ENCODE data around the gene C8A. TPM values are rescaled to one million over a fixed set of nuclear protein-coding genes. Genes with fewer than 3 reads are reported as not detected.

Gene C8A
- total RNA-seq, 1 donor from 2014 or later: not detected

DNA sequence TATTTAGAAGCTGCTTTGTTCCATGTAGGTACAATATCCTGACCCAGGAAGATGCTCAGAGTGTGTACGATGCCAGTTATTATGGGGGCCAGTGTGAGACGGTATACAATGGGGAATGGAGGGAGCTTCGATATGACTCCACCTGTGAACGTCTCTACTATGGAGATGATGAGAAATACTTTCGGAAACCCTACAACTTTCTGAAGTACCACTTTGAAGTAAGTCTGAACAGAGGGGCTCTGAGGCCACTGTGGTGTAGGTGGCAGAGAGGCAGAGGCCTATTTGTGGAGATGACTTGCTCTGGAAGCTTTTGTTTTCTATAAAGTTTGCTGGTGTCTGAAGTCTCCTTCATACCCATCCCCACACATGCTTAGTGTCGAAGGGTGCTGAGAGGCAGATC, 26.8 kb downstream of the C8A start:
- intact Hi-C loops (cut with micrococcal nuclease): no loop called here
- H3K27ac ChIP-seq (replicated peaks): no peak overlapping the region
- no peaks in the 10 kb centered on the region for H3K9me3 ChIP-seq (replicated peaks)
- H3K36me3 ChIP-seq: no peaks in the 10 kb centered on the region
- no peak for DNase-seq
- H3K4me3 ChIP-seq: no peak overlapping the region
- no peaks in the 10 kb centered on the region for H3K27me3 ChIP-seq (ENCODE audit: low read depth)
- TF ChIP-seq, protein P1, sequence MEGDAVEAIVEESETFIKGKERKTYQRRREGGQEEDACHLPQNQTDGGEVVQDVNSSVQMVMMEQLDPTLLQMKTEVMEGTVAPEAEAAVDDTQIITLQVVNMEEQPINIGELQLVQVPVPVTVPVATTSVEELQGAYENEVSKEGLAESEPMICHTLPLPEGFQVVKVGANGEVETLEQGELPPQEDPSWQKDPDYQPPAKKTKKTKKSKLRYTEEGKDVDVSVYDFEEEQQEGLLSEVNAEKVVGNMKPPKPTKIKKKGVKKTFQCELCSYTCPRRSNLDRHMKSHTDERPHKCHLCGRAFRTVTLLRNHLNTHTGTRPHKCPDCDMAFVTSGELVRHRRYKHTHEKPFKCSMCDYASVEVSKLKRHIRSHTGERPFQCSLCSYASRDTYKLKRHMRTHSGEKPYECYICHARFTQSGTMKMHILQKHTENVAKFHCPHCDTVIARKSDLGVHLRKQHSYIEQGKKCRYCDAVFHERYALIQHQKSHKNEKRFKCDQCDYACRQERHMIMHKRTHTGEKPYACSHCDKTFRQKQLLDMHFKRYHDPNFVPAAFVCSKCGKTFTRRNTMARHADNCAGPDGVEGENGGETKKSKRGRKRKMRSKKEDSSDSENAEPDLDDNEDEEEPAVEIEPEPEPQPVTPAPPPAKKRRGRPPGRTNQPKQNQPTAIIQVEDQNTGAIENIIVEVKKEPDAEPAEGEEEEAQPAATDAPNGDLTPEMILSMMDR (IDR thresholded peaks at IDR 0.05; ENCODE audit: borderline replicate concordance): no peak
- H3K4me1 ChIP-seq: no peaks in the 10 kb centered on the region

DNA sequence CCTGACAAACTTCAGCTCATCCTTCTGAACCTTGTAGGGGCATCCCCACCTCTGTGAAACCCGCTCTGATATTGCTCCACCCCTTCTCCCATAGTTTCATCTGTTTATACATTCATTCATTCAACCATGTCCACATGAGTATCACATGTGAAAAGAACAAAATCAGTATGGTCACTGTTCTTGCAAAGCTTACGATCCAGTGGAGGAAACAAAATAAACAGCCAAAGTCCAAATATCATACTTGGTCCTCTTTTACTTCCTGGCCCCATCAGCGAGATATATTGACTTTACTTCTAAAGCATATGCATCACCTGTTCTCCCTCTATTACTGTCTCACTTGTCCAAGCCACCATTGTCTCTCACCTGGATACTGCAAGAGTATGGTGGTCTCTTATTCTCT, 35.6 kb downstream of the C8A start:
- Histone ChIP-seq H3K36me3 (no peaks in the 10 kb centered on the region), H3K4me3 (no peak overlapping the region), H3K27me3 (ENCODE audit: low read depth) (no peaks in the 10 kb centered on the region), H3K4me1 (no peaks in the 10 kb centered on the region), H3K9me3 (replicated peaks) (no peaks in the 10 kb centered on the region), H3K27ac (replicated peaks) (no peak overlapping the region)
- intact Hi-C loops (cut with micrococcal nuclease): no loop called here
- DNase-seq: no peak
- TF ChIP-seq, protein P1 (IDR thresholded peaks at IDR 0.05; ENCODE audit: borderline replicate concordance): no peak

DNA sequence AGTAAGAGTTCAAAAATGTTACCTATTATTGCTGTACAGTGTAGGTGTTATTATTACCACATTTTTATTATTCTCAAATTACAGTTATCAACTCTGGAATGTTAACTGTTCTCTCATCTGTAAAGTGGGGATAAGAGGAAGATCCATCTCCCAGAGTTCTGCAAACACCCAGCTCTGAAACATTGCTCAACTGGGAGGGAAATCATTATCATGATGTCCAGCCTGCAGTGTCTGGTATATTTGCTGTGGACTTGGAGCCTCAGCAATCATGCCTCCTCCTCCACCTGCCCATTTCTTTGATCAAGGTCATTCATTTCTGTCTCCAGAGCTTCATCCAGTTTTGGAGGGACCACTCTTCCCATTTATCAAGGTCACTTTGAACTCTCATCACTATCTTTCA, 39.4 kb downstream of the C8A start:
- H3K4me1 ChIP-seq: peaks cover 21% of the 10 kb centered on the region
- H3K27me3 ChIP-seq (ENCODE audit: low read depth): no peaks in the 10 kb centered on the region
- no peaks in the 10 kb centered on the region for H3K9me3 ChIP-seq (replicated peaks)
- no peaks in the 10 kb centered on the region for H3K36me3 ChIP-seq
- no peak for DNase-seq
- TF ChIP-seq, protein P1 (IDR thresholded peaks at IDR 0.05; ENCODE audit: borderline replicate concordance): no peak
- intact Hi-C loops (cut with micrococcal nuclease): no loop called here
- H3K4me3 ChIP-seq: no peak overlapping the region
- no peak overlapping the region for H3K27ac ChIP-seq (replicated peaks)

DNA sequence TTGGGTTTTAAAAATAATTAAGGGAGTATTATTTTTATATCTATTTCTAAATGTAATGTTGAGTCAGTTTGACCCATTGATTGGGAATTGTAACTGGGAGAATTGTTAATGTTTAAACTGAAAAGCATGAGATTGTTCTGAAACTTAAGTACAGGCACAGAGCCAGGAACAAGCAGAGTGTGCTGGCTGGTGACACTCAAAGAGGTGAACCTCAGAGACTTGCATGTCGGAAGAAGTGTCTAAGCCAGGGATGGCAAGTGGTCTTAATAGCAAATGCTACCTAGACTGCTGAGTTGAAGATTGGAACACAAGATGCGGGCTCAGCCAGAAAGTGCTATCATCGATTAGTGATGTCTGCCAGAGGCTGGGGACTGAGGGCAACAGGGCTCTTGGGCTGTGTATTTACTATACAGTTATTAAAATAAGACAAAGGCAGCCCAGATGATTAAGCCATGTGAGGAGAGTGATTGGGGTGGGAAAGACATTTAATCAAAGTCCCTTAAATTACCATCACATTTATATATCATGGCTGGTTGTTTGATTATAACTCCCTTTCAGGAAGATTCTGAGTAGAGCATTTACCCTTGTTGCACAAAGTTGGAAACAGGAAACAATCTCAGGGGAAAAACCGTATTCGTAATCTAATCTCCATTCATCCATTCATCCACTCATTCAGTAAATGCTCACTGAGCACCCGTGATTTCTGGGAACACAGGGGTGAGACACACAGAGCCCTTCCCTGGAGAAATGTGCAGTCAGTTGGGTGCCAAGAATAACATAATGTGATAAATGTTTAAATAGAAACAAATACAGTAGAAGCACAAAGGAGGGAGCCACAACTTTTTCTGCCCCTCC, 42.8 kb downstream of the C8A start:
- Histone ChIP-seq H3K4me1 (peaks cover 21% of the 10 kb centered on the region), H3K27me3 (ENCODE audit: low read depth) (no peaks in the 10 kb centered on the region), H3K4me3 (no peak overlapping the region), H3K9me3 (replicated peaks) (no peaks in the 10 kb centered on the region), H3K27ac (replicated peaks) (no peak overlapping the region), H3K36me3 (no peaks in the 10 kb centered on the region)
- no peak for DNase-seq
- intact Hi-C loops (cut with micrococcal nuclease): no loop called here
- TF ChIP-seq, protein P1 (IDR thresholded peaks at IDR 0.05; ENCODE audit: borderline replicate concordance): no peak

DNA sequence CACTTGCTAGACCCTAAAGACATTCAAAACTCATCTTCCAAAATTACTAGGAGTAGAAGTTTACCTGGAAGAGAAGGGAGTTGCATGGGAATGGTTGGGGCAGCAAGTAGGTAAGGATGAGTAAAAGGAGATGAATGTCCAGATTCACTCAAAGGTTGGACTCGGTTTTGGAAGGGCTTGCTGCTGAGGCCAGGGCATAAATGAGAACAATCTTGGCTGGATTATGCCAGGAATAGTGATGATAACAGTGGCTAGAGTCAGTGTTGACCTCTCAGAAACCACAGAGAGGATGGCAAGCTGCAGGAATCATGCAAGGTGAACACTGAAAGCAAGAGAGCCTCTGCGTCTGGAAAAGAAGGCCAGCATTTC, 43.4 kb downstream of the C8A start:
- peaks cover 21% of the 10 kb centered on the region for H3K4me1 ChIP-seq
- no peak for DNase-seq
- no peak overlapping the region for H3K4me3 ChIP-seq
- H3K27me3 ChIP-seq (ENCODE audit: low read depth): peaks cover 1% of the 10 kb centered on the region
- H3K9me3 ChIP-seq (replicated peaks): no peaks in the 10 kb centered on the region
- no peaks in the 10 kb centered on the region for H3K36me3 ChIP-seq
- no peak overlapping the region for H3K27ac ChIP-seq (replicated peaks)
- TF ChIP-seq, protein P1 (IDR thresholded peaks at IDR 0.05; ENCODE audit: borderline replicate concordance): no peak
- intact Hi-C loops (cut with micrococcal nuclease): no loop called here

Data from left ventricle myocardium inferior (tissue), 1 donor.